ENCODE measurements around the gene COIL. TPM values are rescaled to one million over a fixed set of nuclear protein-coding genes. Genes with fewer than 3 reads are reported as not detected.
"Not testable (repeated sequence)": the region's sequence is repeated elsewhere in the genome, so short reads cannot be mapped to it uniquely, and the experiment has no call there.

COIL gene
- total RNA-seq, 1 experiment from 2014 or later, result 28.2 TPM

DNA sequence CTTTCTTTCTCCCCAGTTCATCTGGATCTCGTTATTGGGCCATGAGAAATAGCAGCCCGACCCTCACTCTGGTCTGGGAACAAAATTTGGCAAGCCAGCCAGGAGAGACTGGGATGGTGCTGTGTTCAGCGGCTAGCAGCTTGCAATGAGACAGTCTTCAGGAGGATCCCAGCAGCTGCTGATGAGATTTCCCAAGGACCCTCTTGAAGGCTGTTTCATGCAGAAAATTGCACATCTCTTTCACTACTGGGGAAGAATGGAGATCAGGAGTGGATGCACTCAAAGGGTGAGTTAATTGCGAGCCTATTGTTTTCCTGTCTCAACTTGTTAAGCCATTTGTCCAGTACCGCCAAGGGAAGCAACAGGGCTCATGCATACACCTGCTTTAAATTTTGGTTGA, 5.5 kb upstream of the COIL start:
- DNase-seq, result no peak
- Histone ChIP-seq H3K9me3 (replicated peaks) (no peaks in the 10 kb centered on the region), H3K4me1 (no peaks in the 10 kb centered on the region), H3K27ac (no peak overlapping the region), H3K4me3 (no peak overlapping the region), H3K36me3 (no peaks in the 10 kb centered on the region), H3K27me3 (no peaks in the 10 kb centered on the region)

GRCh38 chr17:56965681-56966080, 4.8 kb upstream of the COIL start:
- H3K36me3 ChIP-seq; H3K4me3 ChIP-seq; H3K9me3 ChIP-seq (replicated peaks); H3K27me3 ChIP-seq; DNase-seq; H3K4me1 ChIP-seq; H3K27ac ChIP-seq: not testable (repeated sequence)

DNA sequence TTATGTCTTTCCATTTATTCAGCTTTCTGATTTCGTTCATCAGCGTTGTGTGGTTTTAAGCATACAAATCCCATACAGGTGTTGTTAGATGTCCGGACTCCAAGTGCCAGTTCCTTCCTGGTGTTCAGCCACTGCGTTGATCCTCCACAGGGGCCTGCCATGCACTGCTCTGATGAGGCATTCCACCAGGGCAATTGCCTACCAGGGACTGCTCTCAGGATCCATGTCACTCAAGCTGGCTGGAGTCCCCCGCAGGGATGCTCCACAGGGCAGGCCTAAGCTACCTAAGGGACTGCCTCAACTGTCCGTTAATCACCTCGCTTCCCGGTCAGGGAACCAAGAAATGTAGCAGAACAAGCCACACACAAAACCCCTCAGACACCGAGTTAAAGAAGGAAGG, 4.4 kb upstream of the COIL start:
- H3K4me1 ChIP-seq; DNase-seq; H3K27ac ChIP-seq; H3K36me3 ChIP-seq; H3K27me3 ChIP-seq; H3K4me3 ChIP-seq; H3K9me3 ChIP-seq (replicated peaks): not testable (repeated sequence)

- DNase-seq, result no peak
- H3K9me3 ChIP-seq (replicated peaks), result no peaks in the 10 kb centered on the region
- H3K4me1 ChIP-seq, result peaks cover 8% of the 10 kb centered on the region
- no peak overlapping the region for H3K4me3 ChIP-seq
- no peaks in the 10 kb centered on the region for H3K27me3 ChIP-seq
- H3K27ac ChIP-seq, result no peak overlapping the region
- peaks cover 6% of the 10 kb centered on the region; the same call in 1 of the 2 replicates for H3K36me3 ChIP-seq
These were observed 3.9 kb downstream of the COIL start for GRCh38 chr17:56956992-56957391.

DNA sequence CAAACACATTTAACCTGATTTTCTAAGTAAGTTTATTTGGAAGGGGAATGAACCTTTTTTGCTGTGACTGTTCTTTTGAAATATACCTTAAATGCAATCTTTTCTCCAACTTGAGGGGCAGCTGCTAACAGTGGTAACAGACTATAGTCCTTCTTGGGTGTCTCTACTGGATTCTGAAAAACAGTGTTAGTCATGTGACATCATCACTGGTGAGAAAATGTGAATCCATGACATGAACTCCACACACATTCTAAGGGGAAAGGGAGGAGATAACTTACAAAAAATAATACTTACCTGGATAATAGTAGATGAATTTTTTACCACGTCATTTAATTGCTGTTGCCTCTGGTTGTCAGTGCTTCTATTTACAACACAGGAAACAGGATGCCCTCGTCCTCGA, 11.3 kb downstream of the COIL start:
- Histone ChIP-seq H3K36me3 (peaks cover 33% of the 10 kb centered on the region), H3K9me3 (replicated peaks) (no peaks in the 10 kb centered on the region), H3K4me3 (no peak overlapping the region), H3K27ac (no peak overlapping the region), H3K4me1 (peaks cover 8% of the 10 kb centered on the region), H3K27me3 (no peaks in the 10 kb centered on the region)
- no peak for DNase-seq

DNA sequence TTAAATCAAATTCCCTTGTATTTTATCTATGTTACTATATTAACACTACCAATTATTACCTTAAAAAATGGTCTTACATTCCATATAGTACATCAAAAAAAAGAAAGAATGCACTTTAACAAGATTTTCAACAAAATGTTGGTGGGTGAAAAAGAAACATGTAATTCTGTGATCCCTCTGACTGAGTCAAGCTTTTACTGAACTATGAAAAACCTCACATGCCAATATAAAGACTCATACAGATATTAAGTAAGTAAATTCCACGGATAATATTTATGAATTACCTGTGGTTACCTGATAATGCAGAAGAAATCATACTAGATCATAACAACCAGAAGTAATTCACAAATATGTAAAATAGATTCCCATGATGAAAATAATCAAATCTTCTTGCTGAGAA, 12.4 kb downstream of the COIL start:
- Histone ChIP-seq H3K4me1 (peaks cover 3% of the 10 kb centered on the region), H3K36me3 (peaks cover 33% of the 10 kb centered on the region), H3K27ac (no peak overlapping the region), H3K4me3 (no peak overlapping the region), H3K27me3 (no peaks in the 10 kb centered on the region), H3K9me3 (replicated peaks) (no peaks in the 10 kb centered on the region)
- no peak for DNase-seq

- Histone ChIP-seq H3K4me3 (no peak overlapping the region), H3K9me3 (replicated peaks) (no peaks in the 10 kb centered on the region), H3K4me1 (no peaks in the 10 kb centered on the region), H3K27ac (no peak overlapping the region), H3K27me3 (no peaks in the 10 kb centered on the region), H3K36me3 (peaks cover 35% of the 10 kb centered on the region)
- no peak for DNase-seq
These were observed 13.1 kb downstream of the COIL start for GRCh38 chr17:56947741-56948140.

- H3K4me3 ChIP-seq, result no peak overlapping the region
- H3K4me1 ChIP-seq, result no peaks in the 10 kb centered on the region
- no peak for DNase-seq
- H3K27me3 ChIP-seq, result no peaks in the 10 kb centered on the region
- no peaks in the 10 kb centered on the region for H3K9me3 ChIP-seq (replicated peaks)
- H3K36me3 ChIP-seq, result peaks cover 34% of the 10 kb centered on the region
- no peak overlapping the region for H3K27ac ChIP-seq
These were observed 14.8 kb downstream of the COIL start for GRCh38 chr17:56945938-56946505.

DNA sequence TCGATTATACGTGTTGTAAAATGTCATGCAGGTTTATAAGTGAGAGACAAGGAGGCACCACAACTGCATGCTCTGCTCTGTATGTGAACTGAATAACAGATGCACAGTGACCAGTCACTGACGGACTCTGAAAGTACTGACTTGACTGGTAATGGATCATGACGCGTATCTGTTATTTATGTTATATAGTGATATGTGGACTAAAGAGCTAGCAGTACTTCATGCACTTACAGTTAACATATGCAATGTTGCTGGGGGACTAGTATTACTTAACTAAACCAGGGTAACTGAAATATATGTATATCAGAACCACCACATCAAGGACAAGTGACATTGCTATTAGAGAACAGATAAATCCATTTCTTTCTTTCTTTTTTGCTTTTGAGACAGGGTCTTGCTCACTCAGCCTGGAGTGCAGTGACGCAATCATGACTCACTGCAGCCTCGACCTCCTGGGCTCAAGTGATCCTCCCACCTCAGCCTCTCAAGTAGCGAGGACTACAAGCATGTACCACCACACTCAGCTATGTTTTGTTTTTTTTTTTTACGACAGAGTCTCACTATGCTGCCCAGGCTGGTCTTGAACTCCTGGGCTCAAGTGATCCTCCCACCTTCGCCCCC, 17.2 kb downstream of the COIL start:
- DNase-seq, result no peak

DNA sequence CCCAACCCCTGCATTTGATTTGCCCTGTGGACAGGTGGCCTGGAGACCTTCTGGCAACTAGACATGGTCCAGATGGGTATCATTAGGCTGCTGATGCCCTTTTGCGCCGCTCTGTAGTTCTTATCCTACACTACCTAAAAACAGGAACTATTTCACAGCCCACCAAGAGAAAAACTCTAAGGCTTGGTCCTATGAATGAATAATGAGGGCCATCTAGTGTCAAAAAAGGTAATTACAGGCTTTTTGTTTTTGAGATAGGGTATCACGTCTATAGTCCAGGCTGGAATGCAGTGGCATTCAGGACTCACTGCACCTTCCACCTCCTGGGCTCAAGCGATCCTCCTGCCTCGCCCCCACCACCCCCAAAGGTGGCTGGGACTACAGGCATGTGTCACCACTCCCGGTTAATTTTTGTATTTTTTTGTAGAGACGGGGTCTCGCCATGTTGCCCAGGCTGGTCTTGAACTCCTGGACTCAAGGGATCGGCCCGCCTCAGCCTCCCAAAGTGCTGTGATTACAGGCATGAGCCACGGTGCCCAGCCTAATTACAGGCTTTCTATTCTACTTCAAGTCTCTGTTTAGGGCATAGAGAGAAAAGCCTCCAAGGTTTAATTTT, 20.9 kb downstream of the COIL start:
- Histone ChIP-seq H3K9me3 (replicated peaks) (no peaks in the 10 kb centered on the region), H3K27ac (no peak overlapping the region), H3K4me1 (no peaks in the 10 kb centered on the region), H3K4me3 (no peak overlapping the region), H3K27me3 (no peaks in the 10 kb centered on the region), H3K36me3 (peaks cover 44% of the 10 kb centered on the region)
- DNase-seq, result peak in 1 of 2 experiments; percentile 77

More for the DNA sequence above, 17.2 kb downstream of the COIL start:
- Histone ChIP-seq H3K4me3 (no peak overlapping the region), H3K9me3 (replicated peaks) (no peaks in the 10 kb centered on the region), H3K36me3 (peaks cover 41% of the 10 kb centered on the region), H3K27me3 (no peaks in the 10 kb centered on the region), H3K4me1 (no peaks in the 10 kb centered on the region), H3K27ac (no peak overlapping the region)

DNA sequence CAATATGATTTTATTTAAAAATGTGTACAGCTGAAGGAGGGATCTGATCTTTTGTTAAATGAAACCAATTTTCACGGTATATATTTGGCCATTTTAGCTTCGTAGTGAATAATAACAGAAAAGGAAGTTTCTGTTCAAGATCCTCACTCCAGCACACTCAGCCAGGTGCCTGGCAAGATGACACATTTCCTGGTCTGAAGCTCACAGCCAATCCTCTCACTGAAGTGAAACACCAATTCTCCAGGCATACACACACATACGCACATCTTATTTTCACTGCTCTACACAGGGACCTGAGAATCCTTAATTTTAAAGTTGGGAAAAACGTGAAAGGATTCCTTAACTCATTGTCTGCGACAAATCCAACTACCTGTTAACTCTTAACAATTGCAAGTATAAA, 22.6 kb downstream of the COIL start:
- DNase-seq; H3K4me1 ChIP-seq; H3K27ac ChIP-seq; H3K9me3 ChIP-seq (replicated peaks); H3K4me3 ChIP-seq; H3K27me3 ChIP-seq: not testable (repeated sequence)
- peaks cover 42% of the 10 kb centered on the region for H3K36me3 ChIP-seq

DNA sequence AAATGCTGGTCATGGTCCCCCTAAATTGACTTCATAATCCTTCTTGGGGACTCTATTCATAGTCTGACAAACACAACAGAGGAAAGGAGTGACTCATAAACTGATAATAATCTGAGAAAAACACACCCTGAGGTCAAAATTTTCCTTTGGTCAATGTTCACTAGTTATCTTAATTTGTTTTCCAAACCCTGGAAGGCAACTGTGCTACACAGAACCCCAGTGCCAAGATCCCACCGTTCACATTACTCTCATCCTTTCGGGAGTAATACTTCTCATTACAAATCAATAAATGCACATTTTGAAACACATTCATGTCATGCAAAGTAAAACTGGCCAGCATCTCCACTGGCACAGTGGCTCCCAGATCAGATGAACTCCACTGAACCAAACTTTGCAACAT, 23.2 kb downstream of the COIL start:
- H3K9me3 ChIP-seq (replicated peaks), result no peaks in the 10 kb centered on the region
- H3K27ac ChIP-seq, result no peak overlapping the region
- H3K4me3 ChIP-seq, result no peak overlapping the region
- no peak for DNase-seq
- peaks cover 5% of the 10 kb centered on the region for H3K4me1 ChIP-seq
- H3K27me3 ChIP-seq, result no peaks in the 10 kb centered on the region
- H3K36me3 ChIP-seq, result peaks cover 39% of the 10 kb centered on the region

DNA sequence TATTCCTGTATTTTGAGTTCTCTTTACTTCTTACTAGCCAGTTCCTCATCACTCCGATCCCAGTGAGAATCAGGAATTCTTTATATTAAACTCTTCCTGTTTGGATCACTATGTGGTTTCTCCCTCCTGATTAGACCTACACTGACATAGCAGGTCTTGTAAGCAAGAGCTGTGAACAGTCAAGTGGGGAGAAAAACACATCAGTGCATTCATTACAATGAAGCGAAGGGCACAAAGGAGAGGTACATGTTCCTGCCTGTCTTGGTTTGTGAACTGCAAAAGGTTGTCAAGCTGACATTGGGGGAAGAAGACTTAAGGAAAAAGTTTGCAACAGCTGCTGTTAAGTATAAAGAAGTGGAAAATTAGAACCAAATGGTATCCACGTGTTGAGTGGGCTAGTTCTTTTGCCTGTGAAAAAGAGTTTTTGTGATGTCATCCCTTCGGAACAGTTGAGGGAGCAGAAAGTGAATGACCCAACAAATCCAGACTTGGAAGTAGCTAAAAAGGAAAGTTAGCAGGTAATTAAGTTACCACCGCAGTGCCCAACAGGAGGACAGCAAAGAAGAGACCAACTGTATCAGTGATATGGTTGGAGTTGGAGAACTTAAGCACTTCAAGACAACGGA, 24.0 kb downstream of the COIL start:
- Histone ChIP-seq H3K27me3 (no peaks in the 10 kb centered on the region), H3K36me3 (peaks cover 39% of the 10 kb centered on the region), H3K4me1 (peaks cover 5% of the 10 kb centered on the region), H3K4me3 (no peak overlapping the region), H3K27ac (no peak overlapping the region), H3K9me3 (replicated peaks) (no peaks in the 10 kb centered on the region)
- DNase-seq, result no peak

DNA sequence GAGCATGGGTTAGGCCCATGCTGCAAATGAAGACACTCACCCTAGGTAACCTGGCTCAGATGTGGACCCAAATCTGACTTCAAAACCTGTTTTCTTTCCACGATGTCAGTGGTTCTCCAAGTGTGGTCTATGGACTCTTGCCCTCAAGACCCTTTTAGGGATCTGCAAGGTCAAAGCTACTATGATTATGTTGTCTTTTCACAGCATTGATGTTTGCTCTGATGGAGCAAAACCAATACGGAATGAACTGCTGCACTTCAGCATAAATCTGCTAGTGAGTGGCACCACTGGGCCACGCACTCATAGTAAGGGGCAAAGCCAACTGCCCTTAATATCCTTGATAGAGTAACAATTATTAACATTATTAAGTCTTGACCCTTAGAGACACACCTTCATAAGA, 25.4 kb downstream of the COIL start:
- Histone ChIP-seq H3K27me3 (no peaks in the 10 kb centered on the region), H3K4me3 (no peak overlapping the region), H3K9me3 (replicated peaks) (peaks cover 3% of the 10 kb centered on the region; the same call in 1 of the 2 replicates), H3K36me3 (peaks cover 33% of the 10 kb centered on the region), H3K27ac (no peak overlapping the region), H3K4me1 (peaks cover 5% of the 10 kb centered on the region)
- no peak for DNase-seq

GRCh38 chr17:56934280-56934679, 26.6 kb downstream of the COIL start:
- no peak for DNase-seq
- Histone ChIP-seq H3K27me3 (no peaks in the 10 kb centered on the region), H3K9me3 (replicated peaks) (peaks cover 10% of the 10 kb centered on the region), H3K27ac (no peak overlapping the region), H3K4me1 (peaks cover 5% of the 10 kb centered on the region), H3K4me3 (no peak overlapping the region), H3K36me3 (peaks cover 21% of the 10 kb centered on the region)

Data from SJCRH30 (cell line).